NCI-H128 (cell line): ENCODE results near the gene RNF224.
"Not testable (repeated sequence)": the region's sequence is repeated elsewhere in the genome, so short reads cannot be mapped to it uniquely, and the experiment has no call there.

Experiments used
- DNase-seq: peaks from one replicate; lab custom pipeline; 2025; ENCODE audit not compliant: unreplicated experiment; lab: John Stamatoyannopoulos, UW

Gene RNF224

GRCh38 chr9:137236936-137237421, 9.7 kb downstream of the RNF224 start:
- peak; percentile 31 for DNase-seq

- no peak for DNase-seq
These were observed 10.7 kb downstream of the RNF224 start for GRCh38 chr9:137237759-137238726.

- not testable (repeated sequence) for DNase-seq
These were observed 12.4 kb downstream of the RNF224 start for GRCh38 chr9:137239541-137240200.

- peak; percentile 49 for DNase-seq
These were observed 13.1 kb downstream of the RNF224 start for GRCh38 chr9:137240318-137240840.

GRCh38 chr9:137240841-137241489, 13.7 kb downstream of the RNF224 start, which contains the start of gene TUBB4B:
Gene TUBB4B (plus strand): TSS chr9:137241287. CDS start chr9:137241361, 74 bp downstream.
- peak; percentile 99 for DNase-seq

- DNase-seq: no peak
These were observed 14.4 kb downstream of the RNF224 start for GRCh38 chr9:137241490-137242268.

- DNase-seq: no peak
These were observed 15.2 kb downstream of the RNF224 start for GRCh38 chr9:137242269-137243203.

GRCh38 chr9:137243266-137243625, 15.9 kb downstream of the RNF224 start:
- DNase-seq: not testable (repeated sequence)

GRCh38 chr9:137243626-137244485, 16.6 kb downstream of the RNF224 start:
- no peak for DNase-seq

- DNase-seq: peak; percentile 34
These were observed 17.5 kb downstream of the RNF224 start for GRCh38 chr9:137244486-137245449.

GRCh38 chr9:137245450-137246421, 18.4 kb downstream of the RNF224 start:
- DNase-seq: no peak

GRCh38 chr9:137247135-137247915, 20.0 kb downstream of the RNF224 start:
- DNase-seq: peak; percentile 7

GRCh38 chr9:137247916-137248175, 20.5 kb downstream of the RNF224 start:
- no peak for DNase-seq

GRCh38 chr9:137250329-137251193, 23.3 kb downstream of the RNF224 start:
- no peak for DNase-seq

- no peak for DNase-seq
These were observed 23.8 kb downstream of the RNF224 start, which contains the start of gene STPG3 for GRCh38 chr9:137251194-137251461. Gene STPG3 (plus strand): TSS chr9:137251286. CDS start chr9:137251287, 1 bp downstream.
